HG02798 (cell line): Measurements from ENCODE around the gene YJEFN3.

Experiments
- ATAC-seq: cut with Tn5 transposase; IDR thresholded peaks from one replicate; pipeline ENCODE4 v1.9.1; 2021; ENCODE audit warnings: mild to moderate bottlenecking; ENCODE audit not compliant: unreplicated experiment, poor library complexity

Gene YJEFN3

DNA sequence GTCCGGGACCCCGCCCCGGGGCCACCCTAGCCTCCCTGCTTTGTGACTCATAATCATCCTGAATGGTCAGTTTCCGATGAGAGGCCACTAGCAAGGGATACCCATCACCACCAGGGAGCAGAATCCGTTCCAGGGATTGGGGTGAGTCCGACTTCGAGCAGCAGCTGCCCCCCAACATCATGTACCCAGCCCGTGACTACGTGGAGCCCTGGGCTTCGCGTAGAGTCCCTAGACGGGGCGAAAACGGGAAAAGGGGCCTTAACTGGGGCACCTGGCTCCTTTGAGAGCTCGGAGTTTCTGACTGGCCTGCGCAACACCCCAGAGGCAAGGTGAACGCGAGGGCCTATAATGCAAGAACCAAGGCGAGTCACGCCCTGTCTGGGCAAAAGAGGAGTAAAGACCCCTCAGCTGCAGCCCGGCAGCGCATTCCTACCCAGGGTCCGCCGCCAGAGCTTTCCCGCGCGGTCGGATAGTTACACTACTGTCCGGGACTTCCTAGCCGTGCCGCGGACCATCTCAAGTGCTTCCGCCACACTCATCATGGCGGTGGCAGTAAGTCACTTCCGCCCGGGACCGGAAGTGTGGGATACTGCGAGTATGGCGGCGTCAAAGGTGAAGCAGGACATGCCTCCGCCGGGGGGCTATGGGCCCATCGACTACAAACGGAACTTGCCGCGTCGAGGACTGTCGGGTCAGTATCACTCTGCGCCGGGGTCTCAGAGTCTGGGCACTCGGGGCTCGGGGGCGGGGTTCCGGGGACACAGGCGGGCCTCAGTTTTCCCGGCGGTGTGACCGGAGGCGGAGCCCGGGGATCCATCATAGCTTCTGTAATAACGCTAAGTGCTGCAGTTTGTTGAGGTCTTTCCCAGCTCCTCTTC lies 12.8 kb upstream of the YJEFN3 start, which contains the start of gene NDUFA13:
Gene NDUFA13 (plus strand): TSS at position 584 of the 878 bp plus-strand sequence. CDS start 14 bp downstream, at position 598.
- peak; percentile 93 for ATAC-seq

DNA sequence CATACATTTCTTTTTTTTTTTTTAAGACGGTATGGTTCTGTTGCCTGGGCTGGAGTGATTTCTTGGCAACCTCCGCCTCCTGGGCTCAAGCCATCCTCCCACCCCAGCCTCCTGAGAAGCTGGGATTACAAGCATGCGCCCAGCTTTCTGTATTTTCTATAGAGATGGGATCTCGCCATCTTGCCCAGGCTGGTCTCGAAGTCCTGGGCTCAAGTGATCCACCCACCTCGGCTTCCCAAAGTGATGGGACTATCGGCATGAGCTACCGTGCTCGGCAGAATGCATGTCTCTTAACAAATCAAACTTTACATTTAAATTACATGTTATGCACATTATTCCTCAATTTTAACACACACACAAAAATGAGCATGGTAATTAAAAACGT lies 11.5 kb upstream of the YJEFN3 start:
- no peak for ATAC-seq

DNA sequence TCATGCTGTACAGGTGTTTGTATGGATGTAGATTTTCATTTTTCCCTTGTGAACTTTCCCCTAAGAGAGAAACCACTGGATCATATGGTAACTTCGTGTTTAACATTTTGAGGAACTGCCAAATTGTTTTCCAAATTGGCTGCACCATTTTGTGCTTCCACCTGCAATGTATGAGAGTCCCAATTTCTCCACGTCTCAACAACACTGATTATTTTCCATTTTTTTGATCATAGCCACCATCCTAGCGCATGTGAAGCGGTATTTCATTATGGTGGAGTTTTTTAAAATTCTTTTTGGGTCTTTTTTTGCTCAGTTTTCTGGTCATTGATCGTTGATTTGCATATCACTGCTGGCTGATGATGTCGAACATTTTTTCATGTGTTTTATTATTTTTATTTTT lies 7.7 kb upstream of the YJEFN3 start:
- no peak for ATAC-seq

DNA sequence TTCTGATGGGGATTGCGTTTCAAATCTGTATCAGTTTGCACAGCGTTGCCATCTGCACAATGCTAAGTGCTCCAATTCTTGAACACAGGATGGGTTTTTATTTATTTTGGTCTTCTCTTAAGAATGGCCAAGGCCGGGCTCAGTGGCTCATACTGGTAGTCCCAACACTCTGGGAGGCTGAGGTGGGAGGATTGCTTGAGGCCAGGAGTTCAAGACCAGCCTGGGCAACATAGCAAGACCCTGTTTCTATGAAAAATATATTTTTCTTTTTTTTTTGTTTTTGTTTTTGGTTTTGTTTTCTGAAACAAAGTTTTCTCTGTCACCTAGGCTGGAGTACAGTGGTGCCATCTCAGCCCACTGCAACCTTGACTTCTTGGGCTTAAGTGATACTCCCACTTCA lies 5.5 kb upstream of the YJEFN3 start:
- no peak for ATAC-seq

DNA sequence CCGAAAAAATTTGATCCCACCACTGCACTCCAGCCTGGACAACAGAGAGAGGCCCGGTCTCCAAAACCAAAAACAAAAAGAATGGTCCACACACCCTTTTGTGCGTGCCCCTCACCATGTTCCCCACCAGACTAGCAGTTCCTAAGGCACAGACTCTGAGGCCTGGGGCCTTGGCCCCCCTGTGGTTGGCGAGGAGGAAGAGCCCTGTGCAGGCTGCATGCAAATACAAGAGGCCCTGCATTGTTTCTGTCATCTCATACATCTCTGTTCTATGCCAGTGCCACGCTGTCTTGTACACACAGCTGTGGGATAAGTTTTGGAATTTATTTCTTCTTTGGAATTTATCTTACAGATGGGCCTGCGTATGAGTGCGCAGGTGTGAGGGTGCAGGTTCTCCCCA lies 4.7 kb upstream of the YJEFN3 start:
- ATAC-seq = peak; percentile 54

DNA sequence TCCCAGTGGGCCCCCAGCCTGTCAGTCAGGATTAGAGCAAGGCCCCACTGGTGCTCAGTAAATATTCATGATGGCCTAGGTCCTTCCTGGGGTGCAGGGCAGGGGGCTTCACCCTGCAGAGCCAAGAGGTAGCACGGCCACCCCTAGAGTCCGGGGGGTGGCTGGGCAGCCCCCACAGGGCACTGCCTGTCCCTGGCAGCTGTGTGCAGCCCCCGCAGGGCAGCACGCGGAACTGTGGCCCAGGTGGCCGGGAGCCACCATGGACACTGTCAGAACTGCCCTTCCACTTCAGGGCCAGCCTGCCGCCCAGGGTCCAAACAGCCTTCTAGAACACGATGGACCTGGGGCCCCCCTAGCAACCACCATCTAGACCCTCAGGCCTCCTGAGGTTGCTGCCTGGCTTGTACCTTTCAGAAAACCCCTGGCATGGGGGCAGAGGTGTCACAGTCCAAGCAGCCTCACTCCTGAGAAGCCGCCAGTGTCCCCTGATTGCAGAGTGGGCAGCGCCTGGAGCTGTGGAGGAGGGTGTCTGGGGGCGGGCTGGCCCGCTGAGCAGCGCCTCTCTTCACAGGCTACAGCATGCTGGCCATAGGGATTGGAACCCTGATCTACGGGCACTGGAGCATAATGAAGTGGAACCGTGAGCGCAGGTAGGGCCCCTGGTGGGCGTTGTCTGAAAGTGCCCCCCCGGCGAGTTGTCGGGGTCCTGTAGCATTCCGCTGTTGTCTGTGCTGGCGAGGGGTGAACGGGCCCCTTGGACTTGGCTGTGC lies 2.9 kb upstream of the YJEFN3 start:
- no peak for ATAC-seq

DNA sequence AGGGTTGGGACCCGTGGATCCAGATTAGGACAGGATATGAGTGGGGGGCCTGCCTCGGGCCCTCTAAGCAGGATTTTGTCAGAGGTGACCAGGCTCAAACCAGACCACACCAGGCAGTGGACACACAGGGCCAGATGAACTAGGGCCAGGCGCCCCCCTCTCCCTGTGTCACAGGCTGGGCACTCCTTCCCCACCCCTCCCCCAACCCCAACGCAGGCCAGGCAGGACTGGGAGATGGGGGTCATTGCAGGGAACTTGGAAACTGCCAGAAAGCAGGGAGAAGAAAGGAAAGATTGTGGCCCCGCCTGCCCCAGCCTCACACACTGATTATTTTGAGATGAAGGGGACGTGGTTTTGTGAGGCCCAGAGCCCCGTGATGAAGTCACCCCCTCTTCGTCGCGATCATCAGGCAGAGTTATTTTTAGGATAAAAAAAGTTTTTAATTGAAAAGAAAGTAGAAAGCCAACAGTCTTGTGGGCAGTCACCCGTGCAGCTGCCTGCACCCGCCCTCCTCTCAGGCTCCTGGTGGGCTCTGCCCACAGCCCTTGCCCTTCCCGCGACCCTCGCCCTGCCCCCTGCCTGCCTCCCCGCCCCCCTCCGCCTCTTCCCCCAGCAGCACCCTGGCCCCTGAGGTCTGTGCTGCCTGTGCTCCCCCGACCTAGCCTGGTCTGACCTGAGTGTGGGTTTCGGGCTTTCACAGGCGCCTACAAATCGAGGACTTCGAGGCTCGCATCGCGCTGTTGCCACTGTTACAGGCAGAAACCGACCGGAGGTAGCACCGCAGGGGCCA lies 1.9 kb upstream of the YJEFN3 start:
- ATAC-seq = no peak

DNA sequence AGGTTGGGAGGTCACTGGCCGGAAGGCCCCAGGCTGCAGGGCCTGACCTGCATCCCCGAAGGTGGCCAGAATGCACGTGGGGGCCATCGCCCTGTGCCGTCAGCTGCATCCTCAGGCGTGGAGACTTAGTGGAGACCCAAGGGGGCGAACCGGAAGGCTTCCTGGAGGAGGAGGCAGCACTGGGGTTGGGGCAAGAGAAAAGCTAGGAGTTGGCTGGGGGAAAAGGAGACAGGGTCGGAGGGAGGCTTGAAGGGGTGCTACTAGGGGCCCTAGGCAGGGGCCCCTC lies 1.4 kb upstream of the YJEFN3 start:
- no peak for ATAC-seq

DNA sequence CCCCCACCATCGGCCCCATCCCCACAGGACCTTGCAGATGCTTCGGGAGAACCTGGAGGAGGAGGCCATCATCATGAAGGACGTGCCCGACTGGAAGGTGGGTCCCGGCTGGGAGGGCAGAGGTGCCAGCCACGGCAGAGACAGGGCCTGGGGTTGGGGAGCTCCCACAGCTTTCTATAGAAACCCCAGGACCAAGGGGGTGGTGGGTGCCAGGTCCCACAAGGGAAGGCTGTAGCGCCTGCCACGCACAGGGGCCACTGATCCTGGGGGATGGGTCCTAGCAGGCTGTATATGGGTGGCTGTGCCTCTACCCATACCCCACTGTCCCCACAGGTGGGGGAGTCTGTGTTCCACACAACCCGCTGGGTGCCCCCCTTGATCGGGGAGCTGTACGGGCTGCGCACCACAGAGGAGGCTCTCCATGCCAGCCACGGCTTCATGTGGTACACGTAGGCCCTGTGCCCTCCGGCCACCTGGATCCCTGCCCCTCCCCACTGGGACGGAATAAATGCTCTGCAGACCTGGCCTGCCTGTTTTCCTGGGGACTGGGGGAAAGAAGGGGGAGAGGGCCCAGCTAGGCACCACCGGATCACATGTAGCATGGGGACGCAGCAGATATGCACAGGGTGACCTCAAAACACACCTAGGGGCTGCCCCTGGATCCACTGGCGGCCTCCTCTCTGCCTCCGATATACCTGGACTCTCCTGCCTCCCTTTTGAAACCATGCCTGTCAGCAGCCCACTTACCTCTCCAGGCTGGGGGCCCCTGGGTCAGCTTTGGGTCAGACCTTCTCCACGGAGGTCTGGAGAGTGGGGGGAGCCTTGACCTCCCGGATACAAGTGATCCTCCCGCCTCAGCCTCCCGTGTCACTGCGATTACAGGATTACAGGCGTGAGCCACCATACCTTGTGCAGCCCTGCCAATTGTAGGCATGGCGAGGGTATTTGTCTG lies 761 bp upstream of the YJEFN3 start:
- no peak for ATAC-seq

DNA sequence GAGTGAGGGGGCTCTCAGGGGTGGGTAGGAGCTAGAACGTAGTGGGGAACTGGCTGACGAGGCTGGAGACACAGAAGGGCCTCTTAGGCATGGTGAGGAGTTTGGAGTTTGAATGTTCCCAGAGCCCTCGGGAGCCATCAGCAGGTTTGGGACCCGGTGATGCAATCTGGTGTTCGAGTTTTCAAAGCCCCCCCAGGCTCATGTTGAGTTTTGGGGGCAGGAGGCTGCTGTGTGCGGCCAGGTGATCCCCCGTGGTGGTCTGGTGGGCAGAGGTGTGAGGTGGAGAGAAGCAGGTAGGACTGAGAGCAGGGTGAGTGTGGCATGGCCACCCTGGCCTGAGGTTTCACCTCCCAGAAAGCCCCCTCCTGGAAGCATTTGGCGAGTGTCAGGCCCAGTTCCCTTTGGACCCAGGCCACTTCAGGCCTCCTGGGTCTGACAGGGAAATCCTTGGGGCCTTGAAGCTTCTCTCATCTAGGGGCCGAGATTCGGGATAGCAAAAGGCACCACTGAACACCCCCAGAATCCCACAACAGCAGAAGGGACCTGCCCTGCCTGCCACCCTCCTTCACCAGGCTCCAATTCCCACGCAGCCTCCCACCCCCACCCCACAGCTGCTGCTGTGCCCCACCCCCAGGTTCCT lies 1.2 kb downstream of the YJEFN3 start:
- no peak for ATAC-seq

DNA sequence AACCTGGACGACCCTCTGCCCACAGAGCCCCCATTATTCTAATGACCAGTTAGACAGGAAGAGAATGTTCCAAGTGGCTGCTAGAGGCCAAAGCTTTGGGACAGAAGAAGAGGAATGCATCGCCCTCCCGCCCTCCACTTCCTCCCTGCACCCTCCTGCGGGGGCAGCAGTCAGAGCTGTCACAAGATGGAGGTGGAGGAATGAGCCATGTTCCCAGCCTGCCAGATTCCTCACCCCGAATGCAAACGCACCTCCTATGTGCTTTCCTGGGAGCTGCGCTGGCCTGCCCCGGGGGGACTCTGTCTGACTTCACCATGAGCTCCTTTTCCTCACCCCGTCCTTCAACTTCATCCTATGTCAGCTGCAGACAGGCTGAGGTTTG lies 1.7 kb downstream of the YJEFN3 start:
- no peak for ATAC-seq

DNA sequence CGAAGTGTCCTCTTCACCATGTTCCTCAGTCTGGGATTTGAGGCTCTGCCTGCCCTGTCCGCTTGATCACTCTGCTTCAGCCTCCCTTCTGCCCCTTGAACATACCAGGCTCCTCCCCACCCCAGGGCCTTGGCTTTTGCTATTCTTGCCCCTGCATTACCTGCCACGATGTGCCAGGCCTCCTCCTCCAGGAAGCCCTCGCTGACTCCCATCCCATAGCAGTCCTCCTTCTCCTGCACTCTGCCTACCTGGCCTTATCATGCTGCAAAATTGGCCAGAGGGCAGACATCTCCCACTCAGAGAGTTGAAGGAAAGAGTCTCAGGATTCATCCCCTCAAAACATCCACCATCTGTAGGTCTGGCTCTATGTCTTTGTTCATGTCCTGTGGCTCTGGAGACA lies 2.2 kb downstream of the YJEFN3 start:
- no peak for ATAC-seq

DNA sequence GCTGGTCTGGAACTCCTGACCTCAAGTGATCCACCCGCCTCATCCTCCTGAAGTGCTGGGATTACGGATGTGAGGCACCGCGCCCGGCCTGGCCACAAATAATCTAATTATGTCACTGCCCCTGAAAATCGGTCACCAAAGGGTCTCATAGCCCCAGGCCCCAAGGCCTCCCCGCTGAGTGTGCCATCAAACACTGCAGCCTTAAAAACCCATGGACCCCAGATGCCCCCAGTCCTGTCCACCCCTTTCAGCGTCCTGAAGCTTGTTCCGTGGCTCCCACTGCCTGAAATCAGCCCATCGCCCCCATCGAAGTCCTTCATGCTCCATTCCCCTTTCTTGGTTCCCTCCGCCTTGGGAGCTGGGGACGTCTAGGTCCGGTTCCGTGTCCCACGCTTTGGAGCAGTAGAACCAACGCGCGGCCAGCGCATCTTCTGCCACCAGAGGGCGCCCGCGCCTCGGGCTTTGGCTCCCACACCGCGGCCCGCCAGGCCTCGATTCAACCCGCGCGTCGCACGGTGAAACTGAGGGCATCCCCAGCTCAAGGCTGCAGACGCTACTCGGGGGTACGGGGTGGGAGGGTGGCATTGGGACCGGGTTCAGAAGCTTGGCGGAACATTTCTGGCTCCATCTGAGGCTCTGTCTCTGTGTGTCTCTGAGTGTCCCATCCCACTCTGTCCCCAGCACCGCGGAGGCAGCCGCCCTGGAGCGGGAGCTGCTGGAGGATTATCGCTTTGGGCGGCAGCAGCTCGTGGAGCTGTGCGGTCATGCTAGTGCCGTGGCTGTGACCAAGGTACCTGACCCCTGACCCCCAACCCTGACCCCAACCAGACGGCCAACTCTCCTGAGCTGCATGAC lies 3.5 kb downstream of the YJEFN3 start:
- peak; percentile 63 for ATAC-seq

DNA sequence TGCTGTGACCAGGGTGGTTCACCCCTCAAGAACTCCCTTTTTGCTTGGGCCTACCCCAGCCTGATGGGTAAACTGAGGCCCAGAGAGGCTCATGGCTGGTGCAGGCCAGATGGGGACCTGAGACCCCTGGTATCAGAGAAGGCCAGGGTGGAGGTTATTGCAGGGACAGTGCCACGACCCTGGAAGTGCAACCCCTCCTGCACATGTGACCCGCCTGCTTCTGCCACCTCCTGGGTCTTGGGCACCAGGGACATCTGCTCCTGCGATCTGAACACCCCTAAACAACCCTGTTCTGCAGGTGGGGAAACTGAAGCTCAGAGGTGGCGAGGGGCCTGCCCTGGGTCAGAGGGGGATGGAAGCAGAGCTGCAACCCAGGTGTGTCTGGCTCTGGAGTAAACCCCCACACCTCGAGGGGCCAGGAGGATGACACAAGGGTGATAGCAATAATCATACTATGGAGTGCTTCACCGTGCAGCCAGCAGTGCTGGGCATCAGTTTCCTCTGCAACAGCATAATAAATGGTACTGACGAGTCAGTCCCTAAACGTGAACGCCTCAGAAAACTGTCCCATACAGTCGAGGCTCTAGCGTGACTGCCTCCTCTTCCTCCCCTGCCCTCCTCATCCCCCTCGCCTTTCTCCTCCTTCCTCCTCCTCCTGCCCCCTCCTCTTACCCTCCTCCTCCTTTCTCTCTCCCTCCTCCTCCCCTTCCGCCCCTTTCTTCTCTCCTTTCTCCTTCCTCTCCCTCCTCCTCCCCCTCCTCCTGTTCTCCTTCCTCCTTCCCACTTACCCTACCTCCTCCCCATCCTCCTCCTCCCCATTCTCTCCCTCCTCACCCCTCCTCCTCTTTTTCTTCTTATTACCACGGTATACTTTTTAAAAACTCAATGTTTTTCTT lies 4.3 kb downstream of the YJEFN3 start:
- ATAC-seq = no peak

DNA sequence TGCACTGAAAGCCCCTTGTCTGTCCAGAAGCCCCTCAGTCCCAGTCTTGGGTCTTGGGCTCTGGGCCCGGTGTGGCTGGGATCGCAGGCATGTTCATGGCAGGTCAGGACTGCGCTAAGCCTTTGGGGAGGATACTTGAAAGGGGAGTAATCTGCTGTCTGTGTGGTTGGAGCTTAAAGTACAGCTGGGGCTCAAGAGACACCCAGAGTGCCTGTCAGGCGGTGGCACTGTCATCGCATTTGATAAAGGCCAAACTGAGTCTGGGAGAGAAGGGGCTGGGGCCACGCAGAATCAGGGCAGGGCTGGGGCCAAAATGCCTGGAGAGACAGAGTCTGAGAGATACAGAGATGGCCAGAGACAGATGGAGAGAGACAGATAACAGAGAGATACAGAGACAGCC lies 5.1 kb downstream of the YJEFN3 start:
- no peak for ATAC-seq

DNA sequence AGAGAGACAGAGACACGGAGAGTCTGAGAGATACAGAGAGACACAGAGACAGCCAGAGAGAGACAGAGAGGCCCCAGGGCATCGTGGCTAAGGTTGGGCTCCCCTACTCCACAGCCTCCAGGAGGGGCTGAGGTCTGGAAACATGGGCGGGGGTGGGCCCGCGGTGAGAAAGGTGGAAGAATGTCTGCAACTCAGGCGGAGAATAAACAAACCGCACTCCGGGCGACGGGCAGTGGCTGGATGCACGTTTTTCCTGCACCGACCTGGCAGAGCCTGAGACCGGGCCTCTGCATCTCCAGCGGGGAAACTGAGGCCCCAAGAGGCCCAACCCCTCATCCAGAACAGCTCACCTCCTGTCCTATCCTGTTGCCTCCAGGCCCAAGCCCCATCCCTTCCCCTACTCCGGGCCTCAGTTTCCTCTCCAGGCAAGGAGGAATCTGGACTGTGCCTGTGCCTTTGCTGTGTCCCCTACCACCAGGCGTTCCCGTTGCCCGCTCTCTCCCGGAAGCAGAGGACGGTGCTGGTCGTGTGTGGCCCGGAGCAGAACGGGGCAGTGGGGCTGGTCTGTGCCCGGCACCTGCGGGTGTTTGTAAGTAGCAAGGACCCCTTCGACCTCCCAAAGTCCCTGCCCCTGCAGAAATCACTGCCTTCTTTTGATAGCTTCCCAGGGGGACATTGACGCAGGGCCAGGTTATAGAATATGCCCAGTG lies 6.0 kb downstream of the YJEFN3 start:
- no peak for ATAC-seq
